NCI-H1417 (cell line): ENCODE measurements around the gene KIAA0319L.
A peak's percentile ranks its signal among the peaks of the same experiment; 100 is the strongest.
"Not testable (repeated sequence)": the region's sequence is repeated elsewhere in the genome, so short reads cannot be mapped to it uniquely, and the experiment has no call there.

Experiments
- DNase-seq, 3 experiments: peaks; one replicate each; lab custom pipeline; 2025; lab: John Stamatoyannopoulos, UW

The KIAA0319L gene

DNA sequence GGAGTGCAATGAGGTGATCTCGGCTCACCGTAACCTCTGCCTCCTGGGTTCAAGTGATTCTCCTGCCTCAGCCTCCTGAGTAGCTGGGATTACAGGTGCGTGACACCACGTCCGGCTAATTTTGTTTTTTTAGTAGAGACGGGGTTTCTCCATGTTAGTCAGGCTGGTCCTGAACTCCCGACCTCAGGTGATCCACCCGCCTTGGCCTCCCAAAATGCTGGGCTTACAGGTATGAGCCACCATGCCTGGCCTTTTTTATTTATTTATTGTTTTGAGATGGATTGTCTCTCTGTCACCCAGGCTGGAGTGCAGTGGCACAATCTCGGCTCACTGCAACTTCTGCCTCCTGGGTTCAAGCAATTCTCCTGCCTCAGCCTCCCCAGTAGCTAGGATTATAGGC is 24.4 kb upstream of the KIAA0319L start:
- not testable (repeated sequence) for DNase-seq

DNA sequence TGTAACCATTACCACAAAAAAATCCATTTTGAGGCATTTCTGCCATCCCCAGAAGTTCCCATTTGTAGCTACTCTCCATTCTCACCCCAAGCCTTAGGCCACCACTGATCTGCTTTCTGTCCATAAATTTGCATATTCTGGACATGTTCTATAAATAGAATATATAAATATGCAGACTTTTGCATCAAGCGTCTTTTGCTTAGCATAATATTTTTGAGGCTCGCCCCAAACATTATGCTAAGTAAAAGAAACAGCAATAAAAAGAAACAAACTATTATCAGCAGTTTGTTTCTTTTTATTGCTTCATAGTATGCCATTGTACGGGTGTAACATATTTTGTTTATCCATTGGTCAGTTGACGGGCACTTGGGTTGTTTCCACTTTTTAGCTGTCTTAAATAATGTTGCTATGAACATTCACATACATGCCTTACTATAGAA is 23.8 kb upstream of the KIAA0319L start:
- no peak for DNase-seq

DNA sequence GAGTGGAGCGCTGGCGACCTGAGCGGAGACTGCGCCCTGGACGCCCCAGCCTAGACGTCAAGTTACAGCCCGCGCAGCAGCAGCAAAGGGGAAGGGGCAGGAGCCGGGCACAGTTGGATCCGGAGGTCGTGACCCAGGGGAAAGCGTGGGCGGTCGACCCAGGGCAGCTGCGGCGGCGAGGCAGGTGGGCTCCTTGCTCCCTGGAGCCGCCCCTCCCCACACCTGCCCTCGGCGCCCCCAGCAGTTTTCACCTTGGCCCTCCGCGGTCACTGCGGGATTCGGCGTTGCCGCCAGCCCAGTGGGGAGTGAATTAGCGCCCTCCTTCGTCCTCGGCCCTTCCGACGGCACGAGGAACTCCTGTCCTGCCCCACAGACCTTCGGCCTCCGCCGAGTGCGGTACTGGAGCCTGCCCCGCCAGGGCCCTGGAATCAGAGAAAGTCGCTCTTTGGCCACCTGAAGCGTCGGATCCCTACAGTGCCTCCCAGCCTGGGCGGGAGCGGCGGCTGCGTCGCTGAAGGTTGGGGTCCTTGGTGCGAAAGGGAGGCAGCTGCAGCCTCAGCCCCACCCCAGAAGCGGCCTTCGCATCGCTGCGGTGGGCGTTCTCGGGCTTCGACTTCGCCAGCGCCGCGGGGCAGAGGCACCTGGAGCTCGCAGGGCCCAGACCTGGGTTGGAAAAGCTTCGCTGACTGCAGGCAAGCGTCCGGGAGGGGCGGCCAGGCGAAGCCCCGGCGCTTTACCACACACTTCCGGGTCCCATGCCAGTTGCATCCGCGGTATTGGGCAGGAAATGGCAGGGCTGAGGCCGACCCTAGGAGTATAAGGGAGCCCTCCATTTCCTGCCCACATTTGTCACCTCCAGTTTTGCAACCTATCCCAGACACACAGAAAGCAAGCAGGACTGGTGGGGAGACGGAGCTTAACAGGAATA is 20.1 kb upstream of the KIAA0319L start:
- no peak for DNase-seq

DNA sequence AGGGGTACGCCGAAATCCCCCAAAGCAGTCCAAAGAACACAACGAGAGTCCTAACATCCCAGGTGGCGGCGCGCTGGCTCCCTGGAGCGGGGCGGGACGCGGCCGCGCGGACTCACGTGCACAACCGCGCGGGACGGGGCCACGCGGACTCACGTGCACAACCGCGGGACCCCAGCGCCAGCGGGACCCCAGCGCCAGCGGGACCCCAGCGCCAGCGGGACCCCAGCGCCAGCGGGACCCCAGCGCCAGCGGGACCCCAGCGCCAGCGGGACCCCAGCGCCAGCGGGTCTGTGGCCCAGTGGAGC is 19.5 kb upstream of the KIAA0319L start:
- not testable (repeated sequence) for DNase-seq

DNA sequence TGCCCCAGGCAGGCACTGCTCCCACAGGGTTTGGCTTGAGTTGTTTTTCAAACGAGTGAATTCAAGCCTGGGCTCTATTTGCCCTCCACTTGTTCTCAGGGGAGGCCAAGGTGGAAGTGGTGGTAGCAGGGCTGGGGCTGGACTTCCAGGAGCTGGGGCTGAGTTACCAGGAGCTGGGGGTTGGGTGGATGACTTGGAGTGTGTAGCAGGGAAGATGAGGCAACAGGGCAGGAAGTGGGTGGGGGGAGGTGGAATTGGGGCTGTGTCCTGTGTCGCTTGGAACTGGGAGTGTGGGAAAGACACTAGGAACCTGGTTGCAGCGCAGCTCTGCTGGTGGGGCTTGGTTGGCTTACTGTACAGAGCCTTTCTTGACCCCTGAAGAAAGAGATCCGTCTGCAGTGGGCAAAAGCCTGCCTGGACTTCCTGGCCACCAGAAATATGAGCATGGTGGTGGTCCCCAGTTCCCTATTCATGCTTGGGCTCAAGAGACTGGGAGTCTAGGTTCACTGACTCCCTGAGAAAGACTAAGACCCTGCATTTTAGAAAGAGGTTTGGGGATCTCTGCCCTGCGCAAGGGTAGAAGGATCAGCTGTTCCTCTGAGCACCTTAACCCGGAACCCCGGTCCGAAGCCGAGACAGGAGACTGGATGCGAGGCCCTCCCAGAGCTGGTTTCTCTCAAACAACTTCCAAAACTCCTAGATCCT is 19.0 kb upstream of the KIAA0319L start:
- no peak for DNase-seq

DNA sequence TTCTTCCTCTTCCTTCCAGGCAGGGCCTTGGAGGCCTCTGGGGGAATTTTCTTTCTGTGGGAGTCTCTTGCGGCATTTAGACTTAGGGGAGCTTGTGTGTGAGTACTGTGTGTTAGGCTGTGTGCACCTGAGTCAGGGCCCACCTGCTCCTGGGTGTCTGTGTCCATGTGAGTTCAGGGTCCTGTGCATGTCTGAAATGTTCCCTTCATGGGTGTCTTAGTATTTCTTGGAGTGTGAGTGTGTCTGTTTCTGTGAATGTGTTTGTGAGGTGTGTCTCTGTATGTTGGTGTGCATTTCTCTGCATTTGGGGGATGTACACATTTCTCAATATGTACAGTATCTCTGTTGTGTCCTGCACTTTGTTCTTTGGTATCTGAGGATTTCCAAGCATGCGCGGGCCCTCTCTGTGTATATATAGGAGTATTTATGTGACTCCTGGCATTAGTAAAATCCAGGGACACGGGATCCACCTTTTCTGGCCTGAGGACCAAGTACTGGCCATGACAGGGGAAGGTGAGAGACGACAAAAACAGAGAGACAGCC is 18.3 kb upstream of the KIAA0319L start:
- DNase-seq: no peak

DNA sequence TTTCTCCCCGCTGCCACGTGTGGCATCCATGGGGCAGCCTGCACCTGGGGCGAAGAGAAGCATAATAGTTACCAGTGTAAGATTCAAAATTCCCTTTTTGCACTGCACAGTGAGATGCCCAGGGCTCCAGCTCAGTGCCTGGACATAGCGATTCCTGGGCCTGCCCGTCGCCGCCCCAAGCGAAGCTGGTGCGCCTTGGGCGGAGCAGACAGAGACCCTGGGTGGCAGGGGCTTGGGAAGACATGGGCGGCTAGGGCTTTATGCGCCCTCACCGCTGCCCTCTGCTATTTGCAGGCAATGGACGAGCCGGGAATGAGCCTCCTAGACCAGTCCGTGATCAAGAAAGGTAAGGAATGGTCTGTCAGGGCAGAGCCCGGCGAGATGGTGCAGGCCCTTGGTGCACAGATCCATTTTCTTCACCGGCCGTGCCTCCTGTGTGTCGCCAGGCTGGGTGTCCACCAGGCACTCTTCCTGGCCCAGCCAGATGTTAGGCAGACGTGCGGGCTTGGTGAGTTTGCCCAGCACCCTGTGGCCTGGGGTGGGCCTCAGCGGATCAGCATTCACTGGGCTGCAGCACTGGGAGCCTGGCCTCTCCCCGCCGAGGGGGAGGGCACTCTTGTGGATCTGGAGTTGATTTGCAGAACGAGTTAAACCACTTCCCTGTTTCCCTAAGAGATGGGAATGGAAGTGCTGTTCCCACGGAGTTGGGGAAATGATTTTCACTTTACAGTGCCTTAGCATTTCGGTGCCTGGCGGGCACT is 17.6 kb upstream of the KIAA0319L start:
- DNase-seq: no peak

DNA sequence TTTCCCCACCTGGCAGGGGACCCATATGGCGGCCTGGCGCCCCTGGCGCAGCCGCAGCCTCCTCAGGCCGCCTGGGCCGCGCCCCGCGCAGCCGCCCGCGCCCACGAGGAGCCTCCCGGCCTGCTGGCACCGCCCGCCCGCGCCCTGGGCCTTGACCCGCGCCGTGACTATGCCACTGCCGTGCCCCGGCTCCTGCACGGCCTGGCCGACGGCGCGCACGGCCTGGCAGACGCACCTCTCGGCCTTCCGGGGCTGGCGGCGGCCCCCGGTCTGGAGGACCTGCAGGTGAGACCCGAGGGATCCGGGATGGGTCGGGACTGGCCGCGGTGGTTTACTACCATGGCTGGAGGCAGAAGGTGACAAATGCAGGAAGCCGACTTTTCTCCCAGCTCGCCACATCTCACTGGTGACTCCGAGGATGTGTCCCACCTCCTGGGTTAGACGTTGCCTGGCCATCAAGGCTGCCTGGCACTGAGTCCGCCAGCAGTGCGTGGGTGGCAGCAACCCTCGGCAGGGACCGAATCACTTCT is 17.0 kb upstream of the KIAA0319L start:
- DNase-seq: no peak

DNA sequence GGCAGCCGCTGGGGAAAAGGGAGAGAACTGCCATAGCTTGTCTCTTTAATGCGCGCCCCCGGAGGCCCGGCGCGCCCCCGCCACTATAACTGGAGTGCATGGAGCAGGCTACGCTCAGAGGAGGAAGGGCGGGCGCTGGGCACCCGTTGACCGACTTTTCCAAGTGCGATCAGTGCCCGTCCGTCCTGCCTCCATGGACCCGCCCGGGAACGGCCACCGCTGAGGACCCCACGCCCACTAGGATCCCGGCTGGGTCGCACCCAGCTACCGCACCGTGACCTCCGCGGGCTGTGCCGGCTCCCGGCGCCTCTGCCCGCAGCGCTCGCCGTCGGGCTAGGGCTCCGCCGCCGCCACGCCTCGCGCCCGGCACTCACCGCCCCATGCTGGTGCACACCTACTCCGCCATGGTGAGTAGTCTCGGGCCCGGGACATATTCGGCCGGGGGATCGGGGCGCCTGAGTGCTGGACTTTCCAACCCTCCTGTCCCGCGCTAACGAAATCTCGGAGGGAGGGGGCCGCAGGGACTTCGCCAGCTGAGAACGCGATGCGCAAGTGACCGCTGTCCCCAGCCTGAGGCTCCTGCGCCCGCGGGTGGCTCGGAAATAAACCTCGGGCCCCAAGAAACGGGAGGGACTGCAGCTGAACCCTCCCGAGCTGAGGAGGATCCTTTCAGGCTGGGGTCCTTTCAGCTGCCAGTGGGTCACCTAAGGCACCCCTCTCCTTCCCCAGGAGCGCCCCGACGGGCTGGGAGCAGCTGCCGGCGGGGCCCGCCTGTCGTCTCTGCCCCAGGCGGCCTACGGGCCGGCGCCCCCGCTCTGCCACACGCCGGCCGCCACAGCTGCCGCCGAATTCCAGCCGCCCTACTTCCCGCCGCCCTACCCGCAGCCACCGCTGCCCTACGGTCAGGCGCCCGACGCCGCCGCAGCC is 16.3 kb upstream of the KIAA0319L start, which contains the start of gene TFAP2E:
TSS of gene TFAP2E (plus strand) at position 117 of the 927 bp plus-strand sequence. CDS start at position 381, 264 bp downstream.
- DNase-seq: peak in 1 of 3 experiments; percentile 8

DNA sequence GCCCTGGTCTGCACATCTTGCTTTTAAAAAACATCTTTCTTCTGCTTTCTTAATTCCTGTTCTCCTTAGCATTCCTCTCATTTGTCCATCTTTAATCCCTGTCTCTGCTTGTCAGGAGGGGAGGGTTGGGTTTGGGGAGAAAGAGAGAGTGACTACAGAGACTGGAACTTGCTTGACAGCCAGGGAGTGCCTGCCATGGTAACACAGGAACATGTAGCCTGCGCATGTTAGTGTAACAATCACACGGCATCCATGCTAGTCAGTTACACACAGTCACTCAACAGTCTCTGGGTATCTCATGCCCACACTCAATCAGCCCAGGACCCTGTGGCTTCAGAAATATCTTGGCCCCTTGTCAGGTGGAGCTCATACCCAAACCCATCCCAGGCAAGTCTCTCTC is 15.1 kb upstream of the KIAA0319L start:
- DNase-seq: no peak

DNA sequence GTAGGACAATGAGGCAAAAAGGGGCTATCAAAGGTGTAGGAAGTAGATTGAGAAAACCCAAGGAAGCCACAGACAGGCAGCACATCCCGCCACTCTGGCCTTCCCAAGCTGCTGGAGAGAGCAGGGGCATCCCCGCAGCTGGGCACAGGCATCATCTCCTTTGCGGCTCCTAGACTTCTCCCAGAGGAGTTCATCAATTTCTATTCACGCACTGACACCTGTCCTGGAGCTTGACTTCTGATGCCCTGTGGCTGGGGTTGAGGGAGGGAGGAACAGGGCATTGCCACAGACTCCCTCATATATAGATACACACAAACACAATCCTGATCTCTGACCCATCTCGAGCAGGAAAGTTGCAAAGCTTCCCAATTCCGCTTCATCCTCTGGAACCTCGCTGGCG is 14.1 kb upstream of the KIAA0319L start:
- DNase-seq: no peak

DNA sequence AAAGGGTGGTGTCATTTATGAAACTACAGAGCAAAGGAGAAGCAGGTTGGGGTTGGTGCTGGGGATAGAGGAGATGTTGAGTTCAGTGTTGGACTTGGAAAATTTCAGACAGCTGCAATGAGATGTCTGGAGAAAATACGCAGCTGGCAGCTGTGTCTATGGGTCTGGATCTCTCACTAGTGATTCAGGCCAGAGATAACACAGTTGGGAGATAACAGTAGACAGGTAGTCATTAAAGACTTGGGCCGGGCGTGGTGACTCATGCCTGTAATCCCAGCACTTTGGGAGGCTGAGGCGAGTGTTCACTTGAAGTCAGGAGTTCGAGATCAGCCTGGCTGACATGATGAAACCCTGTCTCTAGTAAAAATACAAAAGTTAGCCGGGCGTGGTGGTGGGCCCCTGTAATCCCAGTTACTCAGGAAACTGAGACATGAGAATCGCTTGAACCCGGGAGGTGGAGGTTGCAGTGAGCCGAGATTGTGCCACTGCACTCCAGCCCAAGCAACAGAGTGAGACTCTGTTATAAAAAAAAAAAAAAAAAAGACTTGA is 13.5 kb upstream of the KIAA0319L start:
- DNase-seq: no peak

DNA sequence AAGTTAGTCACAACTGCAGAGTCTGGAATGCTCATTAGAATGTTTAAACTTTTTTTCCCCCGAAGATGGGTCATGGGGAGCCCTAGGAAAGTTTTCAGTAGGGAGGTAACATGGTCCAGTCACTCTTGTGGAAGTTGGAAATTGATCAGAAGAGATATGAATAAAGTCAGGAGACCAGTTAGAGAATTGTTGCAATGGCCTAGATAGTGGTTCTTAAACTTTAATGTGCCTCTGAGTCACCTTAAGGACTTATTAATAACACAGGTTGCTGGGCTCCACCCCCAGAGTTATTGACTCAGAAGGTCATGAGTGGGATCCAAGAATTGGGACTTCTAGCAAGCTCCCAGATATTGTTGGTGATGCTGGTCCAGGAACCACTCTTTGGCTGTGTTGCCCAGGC is 12.7 kb upstream of the KIAA0319L start:
- DNase-seq: no peak

DNA sequence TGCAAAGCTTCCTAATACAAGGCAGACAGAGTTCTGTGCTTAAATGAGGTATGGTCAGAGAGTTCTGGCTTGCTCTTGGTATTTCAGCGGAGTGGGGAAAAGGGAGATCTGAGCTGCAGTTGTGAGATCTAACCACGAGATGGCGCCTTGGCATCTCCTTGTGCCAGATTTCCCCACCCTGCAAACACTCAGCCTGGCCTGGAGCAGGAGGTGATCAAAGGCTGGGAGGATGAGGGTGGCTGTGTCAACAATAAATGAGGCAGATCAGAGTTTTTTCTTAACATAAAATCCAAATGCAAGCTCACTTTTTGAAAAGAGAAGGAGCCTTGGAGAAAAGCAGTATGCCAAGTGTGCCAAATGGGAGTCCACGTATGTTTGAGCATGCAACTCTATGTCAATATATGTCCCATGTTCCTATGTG is 11.8 kb upstream of the KIAA0319L start:
- DNase-seq: peak; percentile 42 to 79 (median 43)

DNA sequence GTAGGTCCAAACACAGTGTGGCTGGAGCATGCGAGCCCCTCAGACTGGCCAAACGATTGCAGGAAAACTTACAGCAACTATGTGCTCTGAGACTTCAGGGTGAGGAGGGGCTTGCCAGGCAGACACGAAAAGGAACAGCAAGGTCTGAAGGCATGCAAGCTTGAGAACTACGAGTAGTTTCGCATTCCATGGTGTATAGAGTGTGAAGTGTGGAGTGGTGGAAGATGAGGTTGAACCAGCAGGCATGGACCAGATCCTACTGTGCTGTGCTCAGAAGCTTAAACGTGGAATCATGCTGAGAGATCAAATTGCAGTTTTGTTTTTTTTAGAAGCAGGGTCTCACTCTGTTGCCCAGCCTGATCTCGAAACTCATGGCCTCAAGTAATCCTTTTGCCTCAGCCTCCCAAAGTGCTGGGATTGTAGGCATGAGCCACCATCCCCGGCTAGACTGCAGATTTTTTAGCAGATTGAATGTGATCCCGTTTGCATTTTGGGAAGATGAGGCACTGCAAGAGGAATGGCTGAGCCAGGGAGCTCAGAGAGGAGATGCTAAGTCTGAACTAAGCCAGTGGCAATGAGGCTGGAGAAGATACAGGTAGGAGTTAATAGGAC is 10.8 kb upstream of the KIAA0319L start:
- no peak for DNase-seq

DNA sequence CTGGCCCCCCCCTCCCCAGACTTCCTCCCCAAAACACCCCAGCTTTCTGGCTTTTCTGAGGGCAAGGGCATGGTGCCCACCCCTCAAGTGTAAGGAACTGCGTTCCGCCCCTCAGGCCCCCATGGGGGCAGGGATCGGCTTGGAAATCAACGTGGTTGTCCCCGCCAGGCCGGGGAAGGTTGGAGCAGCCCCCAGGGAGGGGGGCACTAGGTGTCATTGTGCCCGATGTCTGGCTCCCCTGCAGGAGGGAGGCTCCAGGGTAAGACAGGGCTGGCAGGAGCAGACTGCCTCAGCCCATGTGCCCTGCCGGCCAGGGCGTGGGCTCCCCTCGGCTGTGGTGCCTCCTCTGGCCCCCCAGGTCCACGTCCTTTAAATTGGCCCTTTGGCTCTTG is 8.5 kb upstream of the KIAA0319L start:
- DNase-seq: no peak

DNA sequence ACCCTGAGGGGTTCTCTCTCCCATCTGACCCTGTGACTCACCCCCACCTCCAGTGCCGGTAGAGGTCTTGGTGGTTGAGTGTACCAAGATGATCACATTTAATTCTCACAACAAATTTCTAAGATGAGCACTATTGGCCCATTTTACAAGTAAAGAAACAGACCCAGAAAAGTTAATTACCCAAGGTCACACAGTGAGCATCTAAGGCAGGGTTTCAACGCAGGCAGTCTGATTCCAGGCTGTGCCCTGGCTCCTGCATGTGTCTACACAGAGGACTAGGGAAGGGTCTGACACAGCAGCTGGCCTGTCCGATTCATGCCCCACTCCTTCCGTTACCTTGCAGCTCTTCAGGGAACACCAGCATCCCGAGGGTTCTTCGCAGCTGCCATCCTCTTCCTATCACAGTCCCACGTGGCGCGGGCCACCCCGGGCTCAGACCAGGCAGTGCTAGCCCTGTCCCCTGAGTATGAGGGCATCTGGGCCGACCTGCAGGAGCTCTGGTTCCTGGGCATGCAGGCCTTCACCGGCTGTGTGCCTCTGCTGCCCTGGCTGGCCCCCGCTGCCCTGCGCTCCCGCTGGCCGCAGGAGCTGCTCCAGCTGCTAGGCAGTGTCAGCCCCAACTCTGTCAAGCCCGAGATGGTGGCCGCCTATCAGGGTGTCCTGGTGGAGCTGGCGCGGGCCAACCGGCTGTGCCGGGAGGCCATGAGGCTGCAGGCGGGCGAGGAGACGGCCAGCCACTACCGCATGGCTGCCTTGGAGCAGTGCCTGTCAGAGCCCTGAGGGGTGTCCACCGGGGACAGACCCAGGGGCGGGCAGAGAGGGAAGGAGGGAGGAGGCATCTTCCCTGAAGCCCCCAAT is 7.9 kb upstream of the KIAA0319L start:
- no peak for DNase-seq

DNA sequence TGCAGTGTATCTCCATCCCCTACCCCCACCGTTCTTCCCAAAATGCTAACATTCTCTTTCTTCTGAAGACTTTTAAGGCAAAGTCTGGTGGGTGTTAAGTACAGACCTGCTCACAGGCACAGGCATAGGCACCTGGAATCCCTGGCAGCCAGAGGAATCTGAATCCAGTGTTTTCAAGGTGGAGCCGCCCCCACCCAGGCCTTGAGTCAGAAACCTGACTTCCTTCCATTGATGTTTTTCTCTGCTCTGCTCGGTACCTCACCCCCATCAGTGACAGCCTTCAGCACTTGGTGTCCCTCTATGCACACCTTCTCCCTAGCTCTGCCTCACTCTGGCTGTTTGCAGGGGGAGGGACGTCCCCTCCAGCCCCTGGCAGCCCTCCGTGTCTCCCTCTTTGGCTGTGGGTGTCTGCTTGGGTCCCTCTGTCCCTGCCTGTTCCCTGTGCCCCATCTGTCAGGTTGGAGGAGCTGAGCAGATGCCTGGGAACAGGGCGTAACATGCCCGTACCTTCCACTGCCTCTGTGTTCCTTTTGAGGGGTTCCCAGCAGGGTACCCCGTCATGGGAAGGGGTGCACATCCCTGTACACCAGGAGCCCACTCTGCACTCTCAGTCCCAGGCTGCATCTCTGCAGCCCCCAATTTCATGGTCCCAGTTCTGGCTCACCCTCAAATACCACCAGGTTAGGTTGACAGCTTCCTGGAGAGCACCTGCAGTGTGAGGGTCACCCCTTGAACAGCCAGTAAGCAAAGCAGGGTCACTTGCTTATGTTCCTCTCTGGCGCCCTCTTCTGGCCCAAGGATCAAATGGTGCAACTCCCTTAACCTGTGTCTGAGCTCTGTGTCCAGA is 7.1 kb upstream of the KIAA0319L start:
- peak; percentile 59 to 87 (median 72) for DNase-seq
